ENCODE data around the gene SPIN1.

The SPIN1 gene

DNA sequence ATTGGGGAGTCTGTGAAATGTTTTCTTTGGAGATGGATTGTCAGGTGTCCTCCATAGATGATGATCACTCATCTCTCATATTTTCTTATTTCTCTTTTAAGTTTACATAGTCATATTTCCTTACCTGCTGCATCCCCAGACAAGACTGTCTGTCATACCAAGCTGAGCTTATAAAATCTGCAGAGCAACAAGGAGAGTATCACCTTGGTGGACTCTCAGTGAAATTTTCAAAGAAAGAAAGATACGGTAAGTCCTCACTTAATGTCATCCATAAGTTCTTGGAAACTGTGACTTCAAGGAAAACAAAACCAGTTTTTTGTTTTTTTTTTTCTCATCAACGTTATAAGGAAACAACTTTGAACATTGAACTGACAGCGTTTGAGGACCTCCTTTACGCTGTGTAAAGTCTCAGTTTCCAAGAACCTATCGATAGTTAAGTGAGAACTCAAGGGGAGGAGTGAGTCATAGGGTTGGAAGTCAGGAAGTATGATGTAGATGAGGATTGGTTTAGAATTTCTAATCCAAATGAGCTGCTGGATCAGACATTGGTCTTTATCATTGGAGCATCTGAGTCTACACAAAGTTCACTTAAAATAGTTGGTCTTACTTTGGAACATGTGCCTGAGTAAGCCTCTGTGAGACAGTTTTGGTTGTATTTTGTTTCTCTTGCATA lies 45.5 kb downstream of the SPIN1 start:
- in situ Hi-C loops (cut with MboI; ENCODE audit: low sequenced_read_pairs): no loop called here

DNA sequence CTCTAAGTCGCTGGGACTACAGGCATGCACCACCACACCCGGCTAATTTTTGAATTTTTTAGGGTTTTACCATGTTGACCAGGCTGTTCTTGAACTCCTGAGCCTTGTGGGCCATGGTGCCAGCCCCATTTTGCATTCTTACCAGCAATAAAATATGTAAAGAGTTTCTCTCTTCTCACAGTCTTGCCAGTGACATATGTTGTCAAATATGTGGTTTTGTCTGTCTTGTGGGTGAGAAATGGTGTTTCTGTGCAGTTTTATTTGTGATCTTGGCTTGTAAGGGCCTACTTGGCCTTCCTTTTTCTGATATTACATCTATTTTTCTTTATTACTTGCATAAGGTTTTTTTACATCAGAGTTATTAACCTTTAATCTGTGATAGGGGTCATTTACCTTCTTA lies 47.1 kb downstream of the SPIN1 start:
- in situ Hi-C loops (cut with MboI; ENCODE audit: low sequenced_read_pairs): no loop called here

DNA sequence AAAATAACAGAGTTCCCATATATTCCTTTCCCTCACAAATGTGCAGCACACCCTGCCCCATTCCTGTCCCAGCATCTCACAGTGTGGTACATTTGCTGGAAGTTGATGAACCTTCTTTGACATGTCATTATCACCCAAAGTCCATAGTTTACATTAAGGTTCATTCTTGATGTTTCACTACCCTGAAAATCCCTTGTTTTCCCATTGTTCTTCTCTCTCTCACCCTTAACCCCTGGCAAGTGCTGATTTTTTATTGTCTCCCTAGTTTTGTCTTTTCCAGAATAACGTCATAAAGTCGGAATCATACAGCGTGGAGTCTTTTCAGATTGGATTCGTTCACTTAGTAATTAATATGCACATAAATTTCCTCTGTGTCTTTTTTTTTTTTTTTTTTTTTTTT lies 48.1 kb downstream of the SPIN1 start:
- in situ Hi-C loops (cut with MboI; ENCODE audit: low sequenced_read_pairs): no loop called here

DNA sequence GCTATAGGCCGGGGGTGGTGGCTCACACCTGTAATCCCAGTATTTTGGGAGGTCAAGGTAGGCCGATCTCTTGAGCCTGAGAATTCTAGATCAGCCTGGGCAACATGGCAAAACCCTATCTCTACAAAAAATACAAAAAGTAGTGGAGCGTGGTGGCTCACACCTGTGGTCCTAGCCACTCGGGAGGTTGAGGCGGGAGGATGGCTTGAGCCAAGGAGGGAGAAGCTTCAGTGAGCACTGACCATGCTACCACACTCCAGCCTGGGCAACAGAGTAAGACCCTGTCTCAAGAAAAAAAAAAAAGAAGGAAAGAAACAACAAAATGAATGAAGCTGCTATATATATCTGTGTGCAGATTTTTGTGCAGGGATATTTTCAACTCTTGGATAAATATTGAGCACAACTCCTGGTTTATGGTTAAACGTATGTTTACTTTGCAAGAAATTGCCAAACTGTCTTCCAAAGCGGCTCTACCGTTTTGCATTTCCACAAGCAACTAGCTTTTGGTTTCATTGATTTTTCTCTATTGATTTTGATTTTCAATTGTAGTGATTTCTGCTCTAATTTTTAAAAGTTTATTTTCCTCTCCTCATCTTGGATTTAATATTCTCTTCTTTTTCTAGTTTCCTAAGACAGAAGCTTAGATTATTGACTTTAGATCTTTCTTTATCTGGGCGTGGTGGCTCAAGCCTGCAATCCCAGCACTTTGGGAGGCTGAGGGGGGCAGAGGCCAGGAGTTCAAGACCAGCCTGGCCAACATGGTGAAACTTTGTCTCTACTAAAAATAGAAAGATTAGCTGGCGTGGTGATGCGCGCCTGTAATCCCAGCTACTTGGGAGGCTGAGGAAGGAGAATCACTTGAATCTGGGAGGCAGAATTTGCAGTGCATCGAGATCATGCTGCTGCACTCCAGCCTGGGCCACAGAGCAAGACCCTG lies 49.2 kb downstream of the SPIN1 start:
- in situ Hi-C loops (cut with MboI; ENCODE audit: low sequenced_read_pairs): no loop called here

DNA sequence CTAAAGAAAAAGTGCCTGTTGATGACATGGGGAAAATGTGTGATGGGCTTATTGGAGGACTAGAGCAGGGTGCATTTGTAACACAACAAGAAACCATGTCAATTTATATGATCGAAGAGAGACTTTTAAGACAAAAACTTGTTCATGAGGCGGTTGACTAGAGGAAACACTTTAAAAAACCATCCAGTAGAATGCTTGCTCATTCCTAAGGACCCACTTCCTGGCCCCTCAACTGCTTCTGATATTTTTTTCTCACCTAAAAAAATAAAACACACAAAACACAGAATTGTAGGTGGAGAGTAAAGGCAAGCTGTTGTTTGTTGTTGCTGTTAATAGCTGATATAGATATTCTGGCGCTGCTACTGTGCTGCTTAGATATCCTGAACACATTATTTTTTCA lies 50.6 kb downstream of the SPIN1 start:
- in situ Hi-C loops (cut with MboI; ENCODE audit: low sequenced_read_pairs): no loop called here

DNA sequence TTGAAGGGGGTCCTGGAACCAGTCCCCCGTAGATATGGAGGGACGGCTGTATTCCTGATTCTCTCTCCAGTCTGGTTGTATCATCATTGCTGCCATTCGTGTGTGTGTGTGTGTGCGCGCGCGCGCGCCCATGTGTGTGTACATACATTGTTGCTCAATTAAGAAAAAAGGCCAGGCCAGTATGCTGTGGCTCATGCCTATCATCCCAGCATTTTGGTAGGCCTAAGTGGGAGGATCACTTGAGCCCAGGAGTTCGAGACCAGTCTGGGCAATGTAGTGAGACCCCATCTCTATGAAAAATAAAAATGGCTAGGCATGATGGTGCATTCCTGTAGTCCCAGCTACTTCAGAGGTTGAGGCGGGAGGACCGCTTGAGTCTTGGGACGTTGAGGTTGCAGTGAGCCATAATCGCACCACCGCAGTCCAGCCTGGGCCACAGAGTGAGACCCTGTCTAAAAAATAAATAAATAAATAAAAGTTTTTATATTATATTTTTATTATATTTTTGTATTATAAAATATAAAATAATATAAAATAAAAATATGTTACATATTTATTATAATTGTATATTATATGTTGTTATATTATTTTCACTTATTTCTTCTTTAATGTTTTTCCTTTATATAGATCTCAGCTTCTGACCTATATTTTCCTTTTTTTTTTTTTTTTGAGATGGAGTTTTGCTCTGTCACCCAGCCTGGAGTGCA lies 53.2 kb downstream of the SPIN1 start:
- in situ Hi-C loops (cut with MboI; ENCODE audit: low sequenced_read_pairs): no loop called here

DNA sequence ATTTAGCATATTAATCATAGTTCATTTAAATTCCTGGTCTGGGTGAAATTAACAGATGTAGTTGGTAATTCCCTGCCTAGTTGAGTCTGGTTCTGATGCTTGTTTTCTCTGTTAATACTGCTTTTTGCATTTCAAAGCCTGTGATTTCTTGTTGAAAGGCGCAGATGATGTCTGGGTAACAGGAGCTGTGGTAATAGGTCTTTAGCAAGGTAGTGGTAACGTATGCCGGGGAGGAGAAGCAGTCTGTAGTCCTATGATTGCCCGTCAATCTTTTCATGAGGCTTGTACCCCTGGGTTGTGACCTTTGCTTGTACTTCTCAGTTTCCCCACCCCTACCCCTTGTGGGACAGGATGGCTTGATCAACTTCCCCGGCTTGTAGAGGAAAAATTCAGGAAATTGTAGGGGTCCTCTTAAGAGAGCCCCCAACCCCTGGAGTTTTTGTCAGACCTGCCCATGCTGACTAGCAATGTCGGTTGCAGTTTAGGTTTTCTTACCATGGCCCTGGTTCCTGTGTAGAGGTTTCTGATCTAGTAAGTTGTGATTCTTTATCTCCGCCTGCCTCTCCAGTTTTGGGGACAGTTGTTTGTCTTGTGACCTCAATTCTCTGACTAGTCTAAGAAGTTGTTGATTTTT lies 55.4 kb downstream of the SPIN1 start:
- in situ Hi-C loops (cut with MboI; ENCODE audit: low sequenced_read_pairs): no loop called here

DNA sequence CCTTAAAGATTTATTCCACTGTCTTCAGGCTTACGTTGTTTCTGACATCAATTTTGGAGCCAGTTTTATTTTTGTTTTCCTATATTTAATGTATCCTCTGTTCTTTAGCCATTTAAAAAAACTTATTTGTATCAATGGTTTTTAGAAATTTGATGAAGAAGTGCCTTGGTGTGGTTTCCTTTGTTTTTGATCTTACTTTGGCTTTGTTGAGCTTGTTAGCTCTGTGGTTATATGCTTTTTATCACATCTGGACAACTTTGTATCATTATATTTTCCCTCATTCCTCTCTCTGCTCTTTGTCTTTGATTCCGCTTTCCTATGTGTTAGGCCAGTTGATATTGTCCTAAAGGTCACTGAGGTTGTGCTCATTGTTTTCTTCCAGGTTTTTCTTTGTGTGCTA lies 58.5 kb downstream of the SPIN1 start:
- in situ Hi-C loops (cut with MboI; ENCODE audit: low sequenced_read_pairs): no loop called here

DNA sequence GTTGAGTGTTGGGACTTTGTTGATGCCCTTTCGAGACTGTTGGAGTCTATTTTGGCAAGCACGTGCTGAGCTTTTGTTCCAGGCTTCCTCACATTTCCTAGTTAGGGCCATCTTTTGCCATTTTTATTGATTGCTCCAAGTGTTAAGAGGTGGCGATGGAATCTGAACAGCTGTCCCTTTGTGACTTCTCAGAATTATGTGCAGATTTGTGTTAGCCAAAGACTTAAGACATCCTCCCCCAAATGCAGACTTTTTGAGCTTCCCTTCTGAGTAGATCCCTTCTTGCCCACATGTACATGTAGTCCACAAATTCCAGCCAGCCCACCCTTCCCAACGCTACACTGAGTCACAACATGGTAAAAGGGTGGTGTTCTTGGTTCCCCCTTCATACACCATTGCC lies 59.2 kb downstream of the SPIN1 start:
- in situ Hi-C loops (cut with MboI; ENCODE audit: low sequenced_read_pairs): no loop called here

DNA sequence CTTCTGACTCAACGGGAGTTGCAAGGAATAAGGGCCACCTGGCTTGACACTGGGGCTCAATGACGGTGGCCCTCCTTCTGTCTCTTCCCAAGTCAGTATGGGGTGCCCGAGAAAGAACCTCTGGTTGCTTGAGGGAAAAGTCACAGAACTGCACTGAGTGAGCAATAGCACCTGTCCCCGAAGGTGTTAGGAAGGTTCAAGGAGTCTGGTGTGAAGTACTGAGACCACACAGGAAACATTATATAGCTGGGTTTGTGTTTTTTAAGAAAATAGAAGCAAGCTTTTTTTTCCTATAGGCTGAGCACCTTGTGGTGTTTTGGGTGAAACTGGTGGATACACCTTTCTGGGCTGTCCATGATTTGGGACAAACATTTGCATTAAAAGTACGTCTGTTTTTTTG lies 62.9 kb downstream of the SPIN1 start:
- in situ Hi-C loops (cut with MboI; ENCODE audit: low sequenced_read_pairs): no loop called here

DNA sequence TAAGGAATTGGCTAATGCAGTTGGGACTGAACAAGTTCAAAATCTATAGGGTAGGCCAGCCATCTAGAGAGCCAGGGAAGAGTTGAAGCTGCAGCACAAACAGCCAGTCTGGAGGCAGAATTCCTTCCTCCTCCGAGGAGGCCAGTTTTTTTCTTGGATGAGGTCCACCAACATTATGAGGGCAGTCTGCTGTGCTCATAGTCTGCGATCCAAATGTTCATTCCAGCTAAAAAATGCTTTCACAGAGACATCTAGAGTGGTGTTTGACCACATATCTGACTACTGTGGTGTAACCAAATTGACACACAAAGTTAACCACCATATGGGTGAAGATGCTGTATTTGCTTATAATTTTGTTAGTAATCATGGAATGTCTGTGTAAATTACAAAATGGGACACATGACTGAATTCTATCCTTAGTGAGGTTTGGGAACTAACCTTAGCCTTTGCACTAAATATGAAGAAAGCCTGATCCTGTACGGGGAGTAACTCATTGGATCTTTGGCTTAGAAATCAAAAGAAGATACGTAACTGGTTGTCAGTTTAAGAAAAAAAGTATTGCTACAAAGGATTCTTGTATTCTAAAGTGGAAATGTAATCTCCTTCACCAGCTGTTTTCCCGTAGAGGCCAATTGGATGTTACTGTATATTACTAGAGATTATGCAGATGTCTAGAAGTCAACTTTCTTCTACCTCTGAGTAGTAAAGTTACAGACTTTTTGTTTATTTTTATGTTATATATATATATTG lies 70.6 kb downstream of the SPIN1 start:
- in situ Hi-C loops (cut with MboI; ENCODE audit: low sequenced_read_pairs): no loop called here

DNA sequence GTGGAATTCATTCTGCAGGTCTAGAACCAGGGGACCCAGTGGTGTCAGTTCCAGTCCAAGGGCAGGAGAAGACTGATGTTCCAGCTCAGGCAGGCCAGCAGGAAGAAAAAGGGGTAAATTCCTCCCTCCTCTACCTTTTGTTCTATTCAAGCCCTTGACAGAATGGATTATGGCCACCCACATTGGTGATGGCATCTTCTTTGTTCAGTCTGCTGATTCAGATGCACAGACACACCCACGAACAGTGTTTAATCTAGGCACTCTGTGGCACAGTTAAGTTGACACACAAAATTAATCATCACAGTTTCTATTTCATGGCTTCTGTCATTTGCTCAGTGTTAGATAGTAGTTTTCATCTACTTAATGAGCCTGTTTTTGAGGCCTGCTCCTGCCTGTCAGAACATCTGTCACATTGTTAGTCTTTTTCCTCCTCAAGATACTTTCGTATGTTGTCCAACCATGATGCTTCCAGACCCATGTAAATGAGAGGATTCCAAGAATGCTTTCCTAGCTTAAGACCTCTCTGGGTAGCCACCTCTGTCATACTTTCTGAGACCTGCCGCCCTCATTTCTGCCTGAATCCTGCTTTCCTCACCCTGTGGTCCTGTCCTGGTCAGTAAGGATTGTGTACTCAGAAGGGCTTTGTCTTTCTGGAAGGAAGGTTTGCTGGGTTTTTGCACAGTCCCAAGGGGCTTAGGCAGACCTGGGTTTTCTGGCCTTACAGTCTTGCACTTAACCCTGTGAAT lies 72.5 kb downstream of the SPIN1 start:
- in situ Hi-C loops (cut with MboI; ENCODE audit: low sequenced_read_pairs): no loop called here

DNA sequence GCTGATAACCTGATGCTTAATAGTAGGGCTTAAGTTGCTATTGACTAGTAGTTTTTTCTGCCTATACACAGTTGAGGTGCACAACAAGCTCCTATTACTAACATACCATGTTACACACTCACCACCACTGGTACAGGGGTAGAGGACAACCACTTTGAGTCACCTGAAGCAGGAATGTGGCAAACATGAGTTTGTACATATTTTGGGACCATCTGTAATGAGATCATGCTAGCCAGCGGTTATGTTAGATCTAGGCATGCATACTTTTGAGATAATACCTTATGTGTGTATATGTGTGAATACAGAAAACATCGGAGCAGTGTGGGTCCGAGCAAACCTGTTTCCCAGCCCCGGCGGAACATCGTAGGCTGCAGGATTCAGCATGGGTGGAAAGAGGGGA lies 73.9 kb downstream of the SPIN1 start:
- in situ Hi-C loops (cut with MboI; ENCODE audit: low sequenced_read_pairs): no loop called here

DNA sequence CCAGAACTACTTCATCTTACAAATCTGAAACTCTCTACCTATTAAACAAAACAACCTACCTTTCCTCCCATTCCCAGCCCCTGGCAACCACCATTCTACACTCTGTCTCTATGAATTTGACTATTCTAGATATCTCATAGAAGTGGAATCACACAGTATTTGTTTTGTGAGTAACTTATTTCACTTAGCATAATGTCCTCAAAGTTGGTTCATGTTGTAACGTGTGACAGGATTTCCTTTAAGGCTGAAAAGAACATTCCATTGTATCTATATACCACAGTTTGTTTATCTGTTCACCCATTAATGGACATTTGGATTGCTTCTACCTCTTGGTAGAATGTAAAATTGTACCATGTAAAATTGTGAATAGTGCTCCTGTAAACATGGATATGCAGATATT lies 76.6 kb downstream of the SPIN1 start:
- in situ Hi-C loops (cut with MboI; ENCODE audit: low sequenced_read_pairs): no loop called here

DNA sequence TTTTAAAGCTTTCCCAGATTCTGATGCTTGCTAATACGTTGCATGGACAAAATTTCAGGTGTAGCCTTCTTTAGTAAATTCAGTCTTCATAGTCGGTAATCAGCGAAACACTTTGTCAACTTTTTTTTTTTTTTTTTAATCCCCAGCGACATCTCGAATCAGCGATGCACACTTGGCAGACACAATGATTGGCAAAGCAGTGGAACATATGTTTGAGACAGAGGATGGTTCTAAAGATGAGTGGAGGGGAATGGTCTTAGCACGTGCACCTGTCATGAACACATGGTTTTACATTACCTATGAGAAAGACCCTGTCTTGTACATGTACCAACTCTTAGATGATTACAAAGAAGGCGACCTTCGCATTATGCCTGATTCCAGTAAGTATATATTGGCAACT lies 80.0 kb downstream of the SPIN1 start:
- in situ Hi-C loops (cut with MboI; ENCODE audit: low sequenced_read_pairs): no loop called here

DNA sequence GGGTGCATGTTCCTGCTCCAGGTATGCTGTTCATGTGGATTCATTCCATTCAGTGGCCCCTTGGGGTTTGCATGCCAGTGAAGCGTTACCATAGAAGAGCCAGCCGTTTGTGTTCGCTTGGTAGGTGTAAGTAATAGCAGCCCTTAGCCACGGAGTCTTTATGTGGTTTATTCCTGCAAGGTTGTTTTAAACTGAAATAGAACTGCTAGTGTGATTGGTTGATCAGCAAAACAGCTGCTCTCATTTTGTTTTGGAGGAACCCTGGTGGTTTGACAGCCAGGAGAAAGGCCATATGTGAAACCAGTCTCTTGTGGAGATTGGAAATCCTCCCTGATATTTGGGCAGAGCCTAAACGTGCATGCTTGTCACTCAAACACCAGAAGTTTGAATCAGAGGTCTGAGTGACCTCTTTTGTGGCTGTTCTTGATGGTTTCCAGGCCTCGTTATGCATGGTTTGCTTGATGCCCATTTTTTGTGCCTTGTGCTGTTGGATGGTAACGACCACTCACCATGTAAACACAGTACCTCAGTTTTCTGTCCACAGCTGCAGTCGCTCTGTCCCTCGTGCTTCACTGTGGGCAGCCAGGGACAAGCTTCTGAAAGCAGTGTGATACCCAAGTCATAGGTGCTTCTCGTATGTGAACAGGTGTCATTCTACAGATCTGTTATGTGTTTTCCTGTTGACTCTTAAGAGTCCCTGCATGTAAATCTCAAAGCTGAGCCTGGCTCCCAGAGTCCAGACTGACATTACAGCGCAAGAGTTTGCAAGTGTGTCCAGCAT lies 88.4 kb downstream of the SPIN1 start:
- in situ Hi-C loops (cut with MboI; ENCODE audit: low sequenced_read_pairs): no loop called here

DNA sequence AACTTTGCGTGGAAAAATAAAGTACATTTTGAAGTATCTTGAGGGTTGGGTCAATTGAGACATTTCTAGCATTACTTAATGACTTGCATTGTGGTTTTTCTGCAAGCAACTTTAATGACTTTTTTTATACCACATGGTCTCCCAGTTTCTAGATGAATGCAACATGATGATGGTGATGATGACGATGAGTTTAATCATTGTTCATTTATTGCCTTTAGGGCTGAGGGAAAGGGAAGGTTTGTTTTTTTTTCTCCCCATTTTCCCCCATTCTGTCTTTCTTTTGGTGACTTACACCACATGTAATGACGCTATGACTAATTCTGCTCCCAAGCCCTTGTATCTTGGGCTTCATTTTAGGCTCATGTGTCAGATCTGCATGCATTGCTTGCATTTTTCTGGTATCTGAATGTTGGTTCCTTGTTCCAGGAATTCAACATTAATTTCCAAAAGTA lies 89.1 kb downstream of the SPIN1 start:
- in situ Hi-C loops (cut with MboI; ENCODE audit: low sequenced_read_pairs): no loop called here

DNA sequence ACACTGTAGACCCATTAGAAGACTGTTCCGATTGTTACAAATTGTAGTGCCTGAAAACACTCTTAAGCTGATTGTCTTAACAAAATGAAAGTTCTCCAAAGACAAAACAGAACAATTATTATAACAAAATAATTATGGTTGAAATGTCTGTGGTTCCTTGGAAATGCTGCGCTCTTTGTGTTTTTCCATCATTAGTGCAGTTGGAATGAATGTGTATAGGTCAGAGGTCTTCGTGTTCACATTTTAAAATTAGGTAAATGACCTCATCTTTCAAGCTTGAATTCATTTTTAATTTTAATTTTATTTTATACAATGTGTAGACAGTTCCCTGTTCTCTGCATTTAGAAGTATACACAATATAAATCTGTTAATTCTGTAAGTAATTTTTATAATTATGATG lies 90.0 kb downstream of the SPIN1 start:
- in situ Hi-C loops (cut with MboI; ENCODE audit: low sequenced_read_pairs): no loop called here

DNA sequence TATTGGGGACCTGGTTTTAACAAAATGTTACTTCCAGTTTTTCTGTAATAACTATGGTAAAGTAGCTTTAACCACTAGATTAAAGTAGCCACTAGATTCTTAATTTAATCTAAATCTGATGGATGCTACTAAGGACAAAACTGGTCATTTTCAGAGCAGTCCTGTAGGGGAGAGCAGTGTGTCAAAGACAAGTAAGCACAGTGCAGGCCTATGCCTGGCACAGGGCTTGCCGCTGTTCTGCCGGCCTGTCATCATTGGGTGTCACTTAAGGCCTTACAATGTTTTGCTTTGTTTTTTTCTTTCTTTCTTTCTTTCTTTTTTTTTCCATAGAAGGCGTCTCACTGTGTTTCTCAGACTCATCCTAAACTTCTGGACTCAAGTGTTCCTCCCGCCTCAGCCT lies 93.7 kb downstream of the SPIN1 start:
- in situ Hi-C loops (cut with MboI; ENCODE audit: low sequenced_read_pairs): no loop called here

Data from HL-60/S4 treated with phorbol 12-myristate 13-acetate at 8.2 ng/mL for 4 days and 3 days (cell line).